Karpas-422 (cell line): ENCODE data around the gene ELOVL6. TPM values are rescaled to one million over a fixed set of nuclear protein-coding genes. Genes with fewer than 3 reads are reported as not detected.
"Not testable (repeated sequence)": the region's sequence is repeated elsewhere in the genome, so short reads cannot be mapped to it uniquely, and the experiment has no call there.

ENCODE experiments used
- DNase-seq: peaks from one replicate; pipeline ENCODE4 v3.0.0-alpha.2; 2015
- H2AFZ ChIP-seq: fragments of 200-600 bp; sonication (generic); 2 replicates; pipeline ENCODE4 v1.6.1; 2014; ENCODE audit warnings: antibody characterized with exemption, low read length, mixed read lengths
- H3K27ac ChIP-seq: fragments of 200-600 bp; sonication (generic); 2 replicates; pipeline ENCODE4 v1.5.1; 2014; ENCODE audit warnings: mild to moderate bottlenecking, low read length, moderate library complexity
- H3K27me3 ChIP-seq: fragments of 200-600 bp; sonication (generic); 2 replicates; pipeline ENCODE4 v1.6.1; 2014; ENCODE audit warnings: low read length, mixed read lengths
- H3K36me3 ChIP-seq: fragments of 200-600 bp; sonication (generic); 2 replicates; pipeline ENCODE4 v1.6.1; 2014; ENCODE audit warnings: low read length, mixed read lengths; ENCODE audit not compliant: insufficient read depth
- H3K4me1 ChIP-seq: fragments of 200-600 bp; sonication (generic); 2 replicates; pipeline ENCODE4 v1.6.1; 2014; ENCODE audit warnings: mild to moderate bottlenecking, low read length, mixed read lengths
- H3K4me2 ChIP-seq: fragments of 200-600 bp; sonication (generic); 2 replicates; pipeline ENCODE4 v1.6.1; 2014; ENCODE audit warnings: low read length, low read depth, mild to moderate bottlenecking; ENCODE audit not compliant: poor library complexity, severe bottlenecking
- H3K4me3 ChIP-seq: fragments of 200-600 bp; sonication (generic); 2 replicates; pipeline ENCODE4 v1.5.1; 2014; ENCODE audit warnings: mild to moderate bottlenecking, antibody characterized with exemption, low read length, mixed read lengths
- H3K79me2 ChIP-seq: fragments of 200-600 bp; sonication (generic); 2 replicates; pipeline ENCODE4 v1.6.1; 2014; ENCODE audit warnings: mild to moderate bottlenecking, low read length, mixed read lengths
- H3K9ac ChIP-seq: fragments of 200-600 bp; sonication (generic); 2 replicates; pipeline ENCODE4 v1.6.0; 2014; ENCODE audit warnings: low read length
- H3K9me2 ChIP-seq: fragments of 200-600 bp; sonication (generic), shearing (Covaris generic); replicated peaks from 2 replicates; pipeline ENCODE4 v1.6.0; 2014; ENCODE audit warnings: mild to moderate bottlenecking, low read length, moderate library complexity; ENCODE audit not compliant: insufficient read depth
- H3K9me3 ChIP-seq: fragments of 300-700, 200-600 bp; sonication (generic); 2 replicates; pipeline ENCODE4 v1.6.1; 2014; ENCODE audit warnings: low read length, mixed read lengths
- H4K20me1 ChIP-seq: fragments of 200-600 bp; sonication (generic); 2 replicates; pipeline ENCODE4 v1.6.1; 2014; ENCODE audit warnings: mild to moderate bottlenecking, antibody characterized with exemption, low read length, low read depth; ENCODE audit not compliant: insufficient read depth
- total RNA-seq: library from RNA; depleted of rRNA; stranded (reverse); fragments of >200 nt; shearing (Covaris generic); gene quantifications from 2 replicates; pipeline ENCODE4 v1.2.3, GENCODE V29; 2014; ENCODE audit warnings: low replicate concordance

Gene ELOVL6
- total RNA-seq, 1 experiment from 2014 or later, result 42.4 TPM

DNA sequence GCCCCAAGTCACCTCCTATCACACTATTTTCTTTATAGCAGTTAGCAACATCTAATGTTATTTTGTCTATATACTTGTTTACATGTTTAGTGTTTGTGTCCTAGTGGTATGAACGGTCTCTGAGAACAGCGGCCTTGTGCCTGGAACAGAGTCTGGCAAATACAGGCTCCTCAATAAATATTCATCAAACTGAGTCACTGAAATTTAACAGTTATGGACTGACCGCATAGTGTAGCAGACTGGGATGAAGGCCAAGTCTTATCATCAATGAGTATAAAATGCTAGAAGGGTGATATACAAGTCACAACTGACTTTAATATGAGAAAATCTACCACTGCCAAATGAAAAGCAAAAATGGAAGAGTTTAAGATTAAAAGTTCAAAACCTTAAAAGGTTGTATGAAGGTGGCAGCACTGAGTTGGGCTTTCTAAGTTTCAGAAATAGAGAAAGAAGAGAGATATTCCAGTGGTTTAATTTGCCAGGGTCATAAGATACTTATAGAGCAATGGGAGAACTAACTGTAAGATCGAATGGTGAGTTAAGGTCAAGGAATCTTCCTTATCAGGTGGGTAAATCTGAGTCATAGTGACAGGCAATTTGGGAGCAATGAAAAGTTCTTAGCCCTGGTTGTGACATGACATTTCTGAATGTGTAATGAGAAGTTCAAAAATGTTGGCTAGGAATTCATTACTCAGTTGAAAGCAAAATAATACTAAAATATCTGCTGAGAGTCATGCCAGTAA, 34.9 kb downstream of the ELOVL6 start:
- Histone ChIP-seq H3K4me2 (no peak overlapping the region), H3K4me1 (peaks cover 12% of the 10 kb centered on the region), H3K9me2 (no peaks in the 10 kb centered on the region), H4K20me1 (no peaks in the 10 kb centered on the region), H3K27ac (no peak overlapping the region), H3K9me3 (no peaks in the 10 kb centered on the region), H3K79me2 (peaks cover 91% of the 10 kb centered on the region), H3K4me3 (no peak overlapping the region), H3K9ac (no peak overlapping the region), H2AFZ (no peak overlapping the region), H3K27me3 (no peaks in the 10 kb centered on the region), H3K36me3 (peaks cover 66% of the 10 kb centered on the region)
- DNase-seq, result no peak

DNA sequence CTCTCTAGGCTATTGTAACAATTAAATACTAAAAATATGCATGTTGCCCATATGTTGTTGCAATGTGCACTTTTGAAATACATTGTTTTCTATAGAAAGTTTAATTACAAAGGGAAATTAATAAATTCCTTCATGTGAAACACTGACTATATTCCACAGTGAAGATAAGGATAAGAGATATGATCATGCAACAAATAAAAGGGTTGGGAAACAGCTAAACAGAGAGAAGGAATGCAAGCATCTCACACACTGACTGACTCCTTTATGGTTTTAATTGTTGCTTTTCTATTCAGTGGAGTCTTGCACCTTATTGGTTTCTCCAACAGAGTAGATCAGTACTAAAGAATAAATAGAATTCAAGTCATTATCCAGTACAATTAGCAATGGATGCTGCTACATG, 37.8 kb downstream of the ELOVL6 start:
- H3K4me1 ChIP-seq, result peaks cover 15% of the 10 kb centered on the region
- H3K9me2 ChIP-seq, result no peaks in the 10 kb centered on the region
- no peak overlapping the region for H2AFZ ChIP-seq
- no peaks in the 10 kb centered on the region for H3K27me3 ChIP-seq
- H4K20me1 ChIP-seq, result no peaks in the 10 kb centered on the region
- DNase-seq, result no peak
- H3K4me3 ChIP-seq, result no peak overlapping the region
- H3K4me2 ChIP-seq, result no peak overlapping the region
- H3K79me2 ChIP-seq, result peaks cover 96% of the 10 kb centered on the region
- no peak overlapping the region for H3K9ac ChIP-seq
- no peak overlapping the region for H3K27ac ChIP-seq
- peaks cover 57% of the 10 kb centered on the region for H3K36me3 ChIP-seq
- no peaks in the 10 kb centered on the region for H3K9me3 ChIP-seq

DNA sequence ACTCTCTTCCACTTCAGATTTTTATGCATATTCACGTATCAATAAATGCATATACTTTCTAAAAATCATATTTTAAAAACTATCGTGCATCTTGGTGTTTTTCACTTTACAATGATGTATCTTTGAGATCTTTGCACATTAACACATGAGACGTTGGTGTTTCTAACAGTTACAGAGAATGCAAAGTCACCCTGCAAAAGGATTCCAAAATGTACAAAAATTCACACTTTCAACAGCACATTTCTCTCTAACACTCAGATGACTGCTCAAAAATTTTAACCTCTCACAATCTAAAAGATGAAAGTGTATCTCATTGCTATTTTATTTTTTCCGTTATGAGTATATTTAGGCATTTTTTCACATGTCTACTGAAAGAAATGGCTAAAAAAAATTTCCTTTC, 38.9 kb downstream of the ELOVL6 start:
- no peak overlapping the region for H3K4me2 ChIP-seq
- H3K27ac ChIP-seq, result no peak overlapping the region
- H3K36me3 ChIP-seq, result peaks cover 53% of the 10 kb centered on the region

DNA sequence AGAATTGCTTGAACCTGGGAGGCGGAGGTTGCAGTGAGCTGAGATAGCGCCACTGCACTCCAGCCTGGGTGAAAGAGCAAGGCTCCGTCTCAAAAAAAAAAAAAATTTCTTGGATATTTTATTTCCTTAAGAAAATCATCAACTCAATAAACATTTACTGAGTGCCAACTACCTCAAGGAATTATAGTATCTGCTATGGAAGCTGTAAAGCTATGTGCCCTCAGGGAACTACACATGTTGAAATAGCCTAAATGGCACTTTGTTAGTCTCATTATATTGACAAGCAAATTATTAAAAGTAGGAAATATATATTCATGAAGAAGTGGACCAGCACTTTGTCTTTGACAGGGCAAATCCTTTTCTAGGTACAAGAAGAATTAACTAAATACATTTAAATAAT, 40.8 kb downstream of the ELOVL6 start:
- no peaks in the 10 kb centered on the region for H3K9me3 ChIP-seq
- peaks cover 15% of the 10 kb centered on the region for H3K4me1 ChIP-seq
- H3K4me3 ChIP-seq, result no peak overlapping the region
- H4K20me1 ChIP-seq, result no peaks in the 10 kb centered on the region
- peaks cover 46% of the 10 kb centered on the region for H3K36me3 ChIP-seq
- no peak overlapping the region for H2AFZ ChIP-seq
- H3K27me3 ChIP-seq, result no peaks in the 10 kb centered on the region
- H3K27ac ChIP-seq, result no peak overlapping the region
- no peak overlapping the region for H3K9ac ChIP-seq
- H3K9me2 ChIP-seq, result no peaks in the 10 kb centered on the region
- H3K4me2 ChIP-seq, result no peak overlapping the region
- peaks cover 92% of the 10 kb centered on the region for H3K79me2 ChIP-seq
- no peak for DNase-seq

More for the DNA sequence above, 38.9 kb downstream of the ELOVL6 start:
- Histone ChIP-seq H4K20me1 (no peaks in the 10 kb centered on the region), H3K79me2 (peaks cover 93% of the 10 kb centered on the region), H3K9ac (no peak overlapping the region), H2AFZ (no peak overlapping the region), H3K9me2 (no peaks in the 10 kb centered on the region), H3K9me3 (no peaks in the 10 kb centered on the region), H3K27me3 (no peaks in the 10 kb centered on the region), H3K4me3 (no peak overlapping the region), H3K4me1 (peaks cover 15% of the 10 kb centered on the region)
- DNase-seq, result no peak

DNA sequence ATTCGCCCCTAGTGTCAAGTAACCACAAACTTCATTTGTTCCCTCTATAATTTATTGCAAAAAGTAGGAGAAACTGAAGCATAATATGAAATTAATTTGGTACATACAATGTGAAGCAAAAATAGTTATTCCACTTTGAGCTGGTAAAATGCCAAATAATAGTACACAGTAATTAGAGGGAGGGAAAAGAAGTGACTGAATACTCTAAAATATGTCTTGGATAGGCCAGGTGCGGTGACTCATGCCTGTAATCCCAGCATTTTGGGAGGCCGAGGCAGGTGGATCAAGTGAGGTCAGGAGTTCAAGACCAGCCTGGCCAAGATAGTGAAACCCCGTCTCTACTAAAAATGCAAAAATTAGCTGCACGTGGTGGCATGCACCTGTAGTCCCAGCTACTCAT, 41.2 kb downstream of the ELOVL6 start:
- Histone ChIP-seq H3K36me3 (peaks cover 46% of the 10 kb centered on the region), H3K4me1 (peaks cover 15% of the 10 kb centered on the region), H3K79me2 (peaks cover 92% of the 10 kb centered on the region)
- H3K9me3 ChIP-seq, H3K4me3 ChIP-seq, DNase-seq, H3K9ac ChIP-seq, H3K27me3 ChIP-seq, H3K4me2 ChIP-seq, H3K27ac ChIP-seq, H2AFZ ChIP-seq, H3K9me2 ChIP-seq, H4K20me1 ChIP-seq: not testable (repeated sequence)

DNA sequence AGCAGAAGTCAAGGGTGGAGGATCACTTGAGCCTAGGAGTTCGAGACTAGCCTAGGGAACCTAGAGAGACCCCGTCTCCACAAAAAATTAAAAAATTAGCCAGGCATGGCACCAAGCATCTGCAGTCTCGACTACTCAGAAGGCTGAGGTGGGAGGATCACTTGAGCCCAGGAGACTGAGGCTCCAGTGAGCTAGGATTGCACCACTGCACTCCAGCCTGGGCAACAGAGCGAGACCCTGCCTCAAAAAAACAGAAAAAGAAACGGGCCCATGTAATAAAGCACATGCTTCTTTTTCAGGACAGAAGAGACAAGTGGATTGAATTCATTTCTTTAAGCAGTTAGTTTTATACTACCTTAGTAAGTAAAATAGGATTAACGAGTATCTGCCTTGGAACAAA, 42.0 kb downstream of the ELOVL6 start:
- H3K36me3 ChIP-seq, result peaks cover 46% of the 10 kb centered on the region
- no peak overlapping the region for H2AFZ ChIP-seq
- no peak for DNase-seq
- peaks cover 15% of the 10 kb centered on the region for H3K4me1 ChIP-seq
- no peaks in the 10 kb centered on the region for H3K9me2 ChIP-seq
- peaks cover 92% of the 10 kb centered on the region for H3K79me2 ChIP-seq
- no peak overlapping the region for H3K4me3 ChIP-seq
- no peaks in the 10 kb centered on the region for H3K27me3 ChIP-seq
- no peak overlapping the region for H3K4me2 ChIP-seq
- no peaks in the 10 kb centered on the region for H3K9me3 ChIP-seq
- no peak overlapping the region for H3K9ac ChIP-seq
- no peak overlapping the region for H3K27ac ChIP-seq
- no peaks in the 10 kb centered on the region for H4K20me1 ChIP-seq

DNA sequence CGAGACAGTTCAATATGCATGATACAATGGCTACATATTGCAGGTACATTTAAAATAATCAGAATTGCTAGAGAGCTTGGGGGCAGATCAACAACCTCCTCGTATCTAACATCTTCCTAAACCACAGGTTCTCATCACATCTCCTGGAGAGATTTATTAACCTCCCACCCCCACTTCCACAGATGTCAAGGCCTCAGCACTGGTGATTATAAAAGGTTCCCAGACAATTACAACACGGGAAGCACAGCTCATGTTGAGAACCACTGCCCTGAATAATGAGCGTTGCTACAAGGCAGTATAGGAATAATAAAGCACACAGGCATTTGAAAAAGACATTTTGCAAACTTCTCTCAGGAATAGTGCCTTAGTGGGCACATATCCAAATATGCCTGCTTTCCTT, 42.8 kb downstream of the ELOVL6 start:
- no peak overlapping the region for H2AFZ ChIP-seq
- no peaks in the 10 kb centered on the region for H4K20me1 ChIP-seq
- H3K4me1 ChIP-seq, result peaks cover 15% of the 10 kb centered on the region
- peaks cover 87% of the 10 kb centered on the region for H3K79me2 ChIP-seq
- H3K9me3 ChIP-seq, result no peaks in the 10 kb centered on the region
- no peak overlapping the region for H3K4me2 ChIP-seq
- H3K9me2 ChIP-seq, result no peaks in the 10 kb centered on the region
- H3K27ac ChIP-seq, result no peak overlapping the region
- peaks cover 40% of the 10 kb centered on the region for H3K36me3 ChIP-seq
- DNase-seq, result no peak
- H3K4me3 ChIP-seq, result no peak overlapping the region
- no peaks in the 10 kb centered on the region for H3K27me3 ChIP-seq
- H3K9ac ChIP-seq, result no peak overlapping the region

DNA sequence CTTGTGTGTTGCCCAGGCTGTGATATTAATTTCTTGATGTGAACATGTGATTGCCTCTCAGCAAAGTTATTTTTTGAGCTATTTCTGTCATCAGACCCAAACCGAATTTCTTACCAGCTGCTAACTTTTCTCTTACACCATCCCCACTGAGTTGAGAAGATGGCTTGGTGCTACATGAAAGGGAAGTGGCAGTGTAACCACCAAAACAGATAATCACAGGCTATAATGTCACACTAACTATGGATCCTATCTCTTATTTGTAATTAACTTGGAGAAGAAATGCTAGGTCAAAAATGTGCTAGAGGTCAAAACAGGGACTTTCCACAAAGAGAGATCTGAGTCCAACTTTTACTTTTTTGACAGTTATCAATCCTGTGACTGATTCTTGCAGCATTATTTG, 43.8 kb downstream of the ELOVL6 start:
- no peaks in the 10 kb centered on the region for H3K27me3 ChIP-seq

More for the DNA sequence above, 43.8 kb downstream of the ELOVL6 start:
- DNase-seq, result no peak
- no peak overlapping the region for H3K4me3 ChIP-seq
- H3K4me1 ChIP-seq, result peaks cover 10% of the 10 kb centered on the region
- peaks cover 43% of the 10 kb centered on the region for H3K36me3 ChIP-seq
- peaks cover 84% of the 10 kb centered on the region for H3K79me2 ChIP-seq
- H3K9me3 ChIP-seq, result no peaks in the 10 kb centered on the region
- H3K27ac ChIP-seq, result no peak overlapping the region
- no peaks in the 10 kb centered on the region for H3K9me2 ChIP-seq
- H4K20me1 ChIP-seq, result no peaks in the 10 kb centered on the region
- no peak overlapping the region for H3K9ac ChIP-seq
- no peak overlapping the region for H2AFZ ChIP-seq
- no peak overlapping the region for H3K4me2 ChIP-seq
